ENCODE results near the gene TNRC6C.
"Not testable (repeated sequence)": the region's sequence is repeated elsewhere in the genome, so short reads cannot be mapped to it uniquely, and the experiment has no call there.

TNRC6C gene

DNA sequence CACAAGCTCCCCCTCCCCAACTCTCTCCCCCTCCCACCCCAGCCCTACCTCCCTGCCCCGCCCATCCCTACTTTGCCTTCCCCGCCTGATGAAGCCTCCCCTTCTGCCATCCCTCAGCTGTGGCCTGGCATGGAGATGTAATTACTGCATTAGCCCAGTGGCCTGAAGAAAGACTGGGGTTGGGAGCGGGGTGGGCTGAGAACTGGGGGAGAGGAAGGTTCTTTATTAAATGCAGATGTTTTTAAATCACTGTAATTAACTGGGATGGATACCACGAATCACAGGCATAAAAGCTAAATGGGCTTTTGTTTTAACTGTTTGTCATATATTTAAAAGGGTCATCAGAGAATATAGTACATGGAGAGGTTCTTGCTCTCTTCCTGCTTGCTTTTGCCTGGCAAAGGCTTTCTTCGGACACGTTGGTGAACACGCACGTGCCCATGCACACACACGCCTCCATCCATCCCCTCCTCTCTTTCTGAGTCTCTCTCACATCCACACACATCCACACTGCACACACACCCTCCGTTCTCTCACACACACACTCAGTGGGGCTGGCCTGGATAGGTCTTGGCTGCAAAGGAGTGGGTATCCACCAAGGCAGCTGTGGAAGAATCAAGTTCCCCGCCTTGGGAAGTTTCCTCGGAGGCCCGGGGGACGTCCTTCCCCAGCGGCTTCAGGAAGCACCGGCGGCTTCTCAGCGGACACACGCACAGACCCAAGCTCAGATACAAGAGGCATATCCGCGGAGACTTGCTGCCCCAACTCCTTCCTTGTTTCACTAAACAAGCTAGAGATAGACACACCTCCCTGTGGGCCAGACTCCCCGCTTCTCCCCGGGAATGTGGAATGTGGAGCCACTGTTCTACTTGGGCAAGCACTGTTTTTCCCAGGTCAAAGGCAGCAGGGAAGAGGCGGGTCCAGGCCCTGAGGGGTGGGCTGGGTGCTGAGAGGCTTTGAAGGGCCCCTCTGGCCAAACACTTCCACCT is 27.4 kb upstream of the TNRC6C start:
- no peak for DNase-seq (ENCODE audit: low read depth)
- TF ChIP-seq, protein P1, sequence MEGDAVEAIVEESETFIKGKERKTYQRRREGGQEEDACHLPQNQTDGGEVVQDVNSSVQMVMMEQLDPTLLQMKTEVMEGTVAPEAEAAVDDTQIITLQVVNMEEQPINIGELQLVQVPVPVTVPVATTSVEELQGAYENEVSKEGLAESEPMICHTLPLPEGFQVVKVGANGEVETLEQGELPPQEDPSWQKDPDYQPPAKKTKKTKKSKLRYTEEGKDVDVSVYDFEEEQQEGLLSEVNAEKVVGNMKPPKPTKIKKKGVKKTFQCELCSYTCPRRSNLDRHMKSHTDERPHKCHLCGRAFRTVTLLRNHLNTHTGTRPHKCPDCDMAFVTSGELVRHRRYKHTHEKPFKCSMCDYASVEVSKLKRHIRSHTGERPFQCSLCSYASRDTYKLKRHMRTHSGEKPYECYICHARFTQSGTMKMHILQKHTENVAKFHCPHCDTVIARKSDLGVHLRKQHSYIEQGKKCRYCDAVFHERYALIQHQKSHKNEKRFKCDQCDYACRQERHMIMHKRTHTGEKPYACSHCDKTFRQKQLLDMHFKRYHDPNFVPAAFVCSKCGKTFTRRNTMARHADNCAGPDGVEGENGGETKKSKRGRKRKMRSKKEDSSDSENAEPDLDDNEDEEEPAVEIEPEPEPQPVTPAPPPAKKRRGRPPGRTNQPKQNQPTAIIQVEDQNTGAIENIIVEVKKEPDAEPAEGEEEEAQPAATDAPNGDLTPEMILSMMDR (IDR thresholded peaks at IDR 0.05; ENCODE audit: control insufficient read depth, extremely low read depth, insufficient read depth) = no peak
- H3K4me3 ChIP-seq (ENCODE audit: low read depth, low read length) = no peak overlapping the region

DNA sequence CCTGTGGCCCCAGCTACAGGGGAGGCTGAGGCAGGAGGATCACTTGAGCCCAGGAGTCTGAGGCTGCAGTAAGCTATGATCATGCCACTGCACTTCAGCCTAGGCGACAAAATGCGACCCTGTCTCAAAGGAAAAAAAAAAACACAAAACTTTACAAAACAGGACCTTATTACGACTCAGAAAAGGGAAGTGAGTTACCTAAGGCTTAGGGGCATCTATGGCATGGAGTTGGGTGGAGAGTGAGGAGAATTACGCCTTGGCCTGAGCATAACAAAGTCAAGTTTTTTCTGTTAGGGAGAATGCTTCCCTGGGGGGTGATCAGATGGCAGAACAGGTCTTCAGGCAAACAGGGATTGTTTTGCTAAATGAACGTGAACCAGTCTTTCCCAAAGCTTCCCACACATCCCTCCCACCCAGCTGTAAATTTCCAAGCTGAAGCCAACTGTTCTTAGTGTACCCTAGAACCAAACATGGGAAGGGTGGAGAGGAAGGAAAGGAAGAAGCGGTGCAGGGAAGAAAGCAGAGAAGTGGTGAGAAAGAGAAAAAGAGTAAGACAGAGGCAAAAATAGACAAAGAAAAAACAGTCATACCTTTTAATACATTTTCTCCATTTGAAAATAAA is 24.6 kb upstream of the TNRC6C start:
- TF ChIP-seq, protein P1 (IDR thresholded peaks at IDR 0.05; ENCODE audit: control insufficient read depth, extremely low read depth, insufficient read depth) = no peak
- DNase-seq (ENCODE audit: low read depth) = no peak
- H3K4me3 ChIP-seq (ENCODE audit: low read depth, low read length) = no peak overlapping the region

DNA sequence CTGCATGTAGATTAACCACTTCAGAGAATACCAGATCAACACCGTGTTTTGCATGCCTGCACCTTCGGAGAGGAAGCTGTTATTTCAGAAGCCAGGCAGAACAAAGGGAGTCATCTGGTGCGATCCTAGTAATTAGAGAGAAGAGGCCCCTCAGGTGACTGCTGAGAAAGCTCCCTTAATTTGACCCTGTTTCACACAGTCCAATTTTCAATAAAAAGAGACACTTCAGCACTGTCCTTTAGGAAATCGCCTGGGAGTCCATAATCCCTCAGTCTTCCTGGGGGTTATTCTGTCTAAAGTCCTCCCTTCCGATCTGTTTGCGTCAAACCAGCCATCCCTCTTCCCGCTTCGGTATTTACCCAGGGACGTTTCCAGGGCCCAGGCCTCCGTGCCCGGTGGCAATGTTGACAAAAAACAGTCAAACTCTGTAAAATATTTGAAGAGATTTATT is 23.4 kb upstream of the TNRC6C start:
- H3K4me3 ChIP-seq (ENCODE audit: low read depth, low read length) = no peak overlapping the region
- no peak for DNase-seq (ENCODE audit: low read depth)
- TF ChIP-seq, protein P1 (IDR thresholded peaks at IDR 0.05; ENCODE audit: control insufficient read depth, extremely low read depth, insufficient read depth) = no peak

DNA sequence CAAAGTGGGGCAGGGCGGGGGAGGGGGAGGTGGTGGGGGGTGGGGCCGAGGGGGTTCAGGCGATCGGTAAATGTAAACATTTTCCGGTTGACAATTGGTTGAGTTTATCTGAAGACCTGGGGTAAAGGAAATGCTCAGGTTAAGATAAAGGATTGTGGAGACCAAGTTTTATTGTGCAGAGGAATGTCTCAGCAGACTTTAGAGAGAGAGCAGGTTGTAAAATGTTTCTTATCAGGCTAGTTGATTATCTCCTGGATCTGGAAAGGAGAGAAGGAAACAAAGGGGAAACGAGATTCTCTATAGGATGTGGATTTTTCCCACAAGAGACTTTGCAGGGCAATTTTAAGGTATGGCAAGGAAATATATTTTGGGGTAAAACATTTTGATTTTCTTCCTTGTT is 22.8 kb upstream of the TNRC6C start:
- not testable (repeated sequence) for H3K4me3 ChIP-seq (ENCODE audit: low read depth, low read length); DNase-seq (ENCODE audit: low read depth)

DNA sequence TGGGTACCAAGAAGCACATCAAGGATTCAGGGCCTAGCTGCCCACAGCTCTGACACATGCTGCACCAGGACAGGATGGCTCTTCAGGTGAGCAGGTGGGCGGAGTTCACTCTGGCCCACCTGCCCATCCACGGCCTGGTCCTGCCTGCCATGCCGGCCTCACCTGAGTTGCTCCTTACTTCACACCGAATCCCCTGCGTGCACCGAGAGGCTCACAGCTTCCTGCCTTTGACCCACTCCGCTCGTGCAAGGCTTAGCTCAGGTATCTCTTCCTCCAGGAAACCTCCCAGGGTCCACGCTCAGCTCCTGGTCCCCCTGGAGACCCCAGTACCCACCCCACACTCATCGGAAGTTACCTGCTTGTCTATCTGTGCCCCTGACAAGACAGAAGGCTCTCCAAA is 21.6 kb upstream of the TNRC6C start:
- TF ChIP-seq, protein P1 (IDR thresholded peaks at IDR 0.05; ENCODE audit: control insufficient read depth, extremely low read depth, insufficient read depth) = no peak
- DNase-seq (ENCODE audit: low read depth) = no peak
- H3K4me3 ChIP-seq (ENCODE audit: low read depth, low read length) = no peak overlapping the region

DNA sequence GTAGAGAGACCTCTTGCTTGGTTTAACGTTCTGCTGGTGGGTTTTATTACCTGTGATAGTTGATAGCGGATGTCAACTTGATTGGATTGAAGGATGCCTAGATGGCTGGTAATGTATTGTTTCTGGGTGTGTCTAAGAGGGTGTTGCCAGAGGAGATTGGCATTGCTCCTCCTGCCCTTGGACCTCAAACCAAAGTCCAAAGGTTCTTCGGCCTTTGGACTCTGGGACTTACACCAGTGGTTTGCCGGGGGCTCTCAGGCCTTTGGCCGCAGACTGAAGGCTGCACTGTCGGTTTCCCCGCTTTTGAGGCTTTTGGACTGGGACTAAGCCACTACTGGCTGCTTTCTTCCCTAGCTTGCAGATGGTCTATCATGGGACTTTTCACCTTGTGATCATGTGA is 17.5 kb upstream of the TNRC6C start:
- DNase-seq (ENCODE audit: low read depth) = no peak
- no peak overlapping the region for H3K4me3 ChIP-seq (ENCODE audit: low read depth, low read length)
- TF ChIP-seq, protein P1 (IDR thresholded peaks at IDR 0.05; ENCODE audit: control insufficient read depth, extremely low read depth, insufficient read depth) = no peak

All from LNCaP clone FGC (cell line).